ENCODE data around the gene GNPDA1.

The GNPDA1 gene

GRCh38 chr5:141958113-141958512 lies 54.7 kb downstream of the GNPDA1 start, which contains the start of gene PCDH12:
TSS of gene PCDH12 (minus strand) at chr5:141958202. CDS start at chr5:141957851, 351 bp downstream.
- H3K9ac ChIP-seq = no peak within 1 kb of the TSS

DNA sequence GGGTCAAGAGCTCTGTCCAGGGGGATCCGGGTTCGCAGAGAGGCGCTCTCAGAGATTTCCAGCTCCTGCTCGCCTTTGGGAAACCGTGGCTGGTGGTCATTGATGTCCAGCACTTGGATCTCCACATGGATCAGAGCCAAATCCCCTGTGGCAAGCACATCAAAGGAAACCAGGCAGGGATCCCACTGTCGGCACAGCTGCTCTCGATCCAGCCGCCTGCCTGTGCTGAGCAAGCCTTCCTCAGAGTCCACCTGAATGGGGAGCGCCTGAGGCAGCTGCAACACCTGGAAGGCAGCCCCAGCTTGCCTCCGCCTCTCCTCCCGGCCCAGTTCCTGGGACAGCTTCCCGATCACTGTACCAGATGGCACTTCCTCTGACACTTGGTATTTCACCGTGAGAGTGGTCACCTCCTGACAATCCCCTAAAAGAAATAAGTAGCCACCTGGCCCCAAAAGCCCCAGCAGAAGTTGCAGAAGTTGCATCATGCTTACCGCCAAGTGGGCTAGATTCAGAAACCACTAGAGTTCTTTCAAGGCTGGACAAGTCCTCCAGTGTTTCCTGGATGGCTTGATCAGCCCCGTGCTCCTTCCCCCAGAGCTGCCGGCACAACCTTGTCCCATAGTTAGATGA lies 55.3 kb downstream of the GNPDA1 start:
- Histone ChIP-seq H3K4me2 (no peak overlapping the region), H3K9ac (no peak overlapping the region), H3K79me2 (ENCODE audit: insufficient read depth, low read depth) (no peaks in the 10 kb centered on the region), H3K36me3 (ENCODE audit: insufficient read depth) (no peaks in the 10 kb centered on the region), H3K27ac (no peak overlapping the region), H3K27me3 (ENCODE audit: insufficient read depth, low read depth) (no peaks in the 10 kb centered on the region), H4K20me1 (ENCODE audit: insufficient read depth) (no peaks in the 10 kb centered on the region), H2AFZ (ENCODE audit: low read depth) (no peak overlapping the region), H3K4me3 (IDR thresholded peaks at IDR 0.05; ENCODE audit: insufficient read depth, low read depth, low read length) (no peak overlapping the region), H3K4me1 (ENCODE audit: low read depth, poor library complexity, severe bottlenecking) (peaks cover 18% of the 10 kb centered on the region)
- TF ChIP-seq, protein P1, sequence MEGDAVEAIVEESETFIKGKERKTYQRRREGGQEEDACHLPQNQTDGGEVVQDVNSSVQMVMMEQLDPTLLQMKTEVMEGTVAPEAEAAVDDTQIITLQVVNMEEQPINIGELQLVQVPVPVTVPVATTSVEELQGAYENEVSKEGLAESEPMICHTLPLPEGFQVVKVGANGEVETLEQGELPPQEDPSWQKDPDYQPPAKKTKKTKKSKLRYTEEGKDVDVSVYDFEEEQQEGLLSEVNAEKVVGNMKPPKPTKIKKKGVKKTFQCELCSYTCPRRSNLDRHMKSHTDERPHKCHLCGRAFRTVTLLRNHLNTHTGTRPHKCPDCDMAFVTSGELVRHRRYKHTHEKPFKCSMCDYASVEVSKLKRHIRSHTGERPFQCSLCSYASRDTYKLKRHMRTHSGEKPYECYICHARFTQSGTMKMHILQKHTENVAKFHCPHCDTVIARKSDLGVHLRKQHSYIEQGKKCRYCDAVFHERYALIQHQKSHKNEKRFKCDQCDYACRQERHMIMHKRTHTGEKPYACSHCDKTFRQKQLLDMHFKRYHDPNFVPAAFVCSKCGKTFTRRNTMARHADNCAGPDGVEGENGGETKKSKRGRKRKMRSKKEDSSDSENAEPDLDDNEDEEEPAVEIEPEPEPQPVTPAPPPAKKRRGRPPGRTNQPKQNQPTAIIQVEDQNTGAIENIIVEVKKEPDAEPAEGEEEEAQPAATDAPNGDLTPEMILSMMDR (conservative IDR thresholded peaks at IDR 0.05; ENCODE audit: low read depth, low read length) = no peak

More at GRCh38 chr5:141958113-141958512, 54.7 kb downstream of the GNPDA1 start, which contains the start of gene PCDH12:
- Histone ChIP-seq H3K27ac (no peak within 1 kb of the TSS), H3K4me3 (IDR thresholded peaks at IDR 0.05; ENCODE audit: insufficient read depth, low read depth, low read length) (no peak within 1 kb of the TSS), H3K4me1 (ENCODE audit: low read depth, poor library complexity, severe bottlenecking) (peaks cover 18% of the 10 kb centered on the region), H3K4me2 (no peak within 1 kb of the TSS), H3K36me3 (ENCODE audit: insufficient read depth) (no peaks in the 10 kb centered on the region), H3K27me3 (ENCODE audit: insufficient read depth, low read depth) (no peaks in the 10 kb centered on the region), H4K20me1 (ENCODE audit: insufficient read depth) (no peaks in the 10 kb centered on the region), H2AFZ (ENCODE audit: low read depth) (no peak within 1 kb of the TSS), H3K79me2 (ENCODE audit: insufficient read depth, low read depth) (no peaks in the 10 kb centered on the region)
- TF ChIP-seq, protein P1 (conservative IDR thresholded peaks at IDR 0.05; ENCODE audit: low read depth, low read length) = no peak

DNA sequence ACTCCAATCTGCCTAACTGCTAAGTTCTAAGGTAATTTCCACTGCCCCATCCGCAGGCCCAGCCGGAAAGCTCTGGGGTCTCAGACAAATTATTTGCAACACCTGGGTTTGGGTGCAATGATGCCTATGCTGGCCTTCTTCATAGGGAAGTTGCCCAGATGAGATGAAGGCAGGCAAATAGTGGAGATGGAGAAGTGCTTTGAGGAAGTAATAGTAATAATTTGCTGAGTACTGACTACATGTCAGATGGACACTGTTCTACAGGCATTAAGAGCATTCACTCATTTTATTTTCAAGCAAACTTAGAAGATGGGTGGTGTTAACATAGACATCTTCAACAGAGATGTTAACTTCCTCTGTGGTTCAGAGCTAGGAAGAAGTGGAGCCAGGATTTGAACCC lies 58.6 kb downstream of the GNPDA1 start:
- Histone ChIP-seq H3K4me1 (ENCODE audit: low read depth, poor library complexity, severe bottlenecking) (no peaks in the 10 kb centered on the region), H3K27me3 (ENCODE audit: insufficient read depth, low read depth) (no peaks in the 10 kb centered on the region), H3K4me3 (IDR thresholded peaks at IDR 0.05; ENCODE audit: insufficient read depth, low read depth, low read length) (no peak overlapping the region), H3K27ac (no peak overlapping the region), H4K20me1 (ENCODE audit: insufficient read depth) (no peaks in the 10 kb centered on the region), H3K36me3 (ENCODE audit: insufficient read depth) (no peaks in the 10 kb centered on the region), H3K9ac (no peak overlapping the region), H3K4me2 (no peak overlapping the region), H3K79me2 (ENCODE audit: insufficient read depth, low read depth) (no peaks in the 10 kb centered on the region), H2AFZ (ENCODE audit: low read depth) (no peak overlapping the region)
- TF ChIP-seq, protein P1 (conservative IDR thresholded peaks at IDR 0.05; ENCODE audit: low read depth, low read length) = no peak

GRCh38 chr5:141952020-141952419 lies 60.8 kb downstream of the GNPDA1 start:
- H3K27ac ChIP-seq = no peak overlapping the region
- H3K36me3 ChIP-seq (ENCODE audit: insufficient read depth) = no peaks in the 10 kb centered on the region
- no peak overlapping the region for H3K4me2 ChIP-seq

More at GRCh38 chr5:141952020-141952419, 60.8 kb downstream of the GNPDA1 start:
- no peak overlapping the region for H3K4me3 ChIP-seq (IDR thresholded peaks at IDR 0.05; ENCODE audit: insufficient read depth, low read depth, low read length)
- no peaks in the 10 kb centered on the region for H3K27me3 ChIP-seq (ENCODE audit: insufficient read depth, low read depth)
- no peaks in the 10 kb centered on the region for H3K79me2 ChIP-seq (ENCODE audit: insufficient read depth, low read depth)
- H3K4me1 ChIP-seq (ENCODE audit: low read depth, poor library complexity, severe bottlenecking) = no peaks in the 10 kb centered on the region
- H2AFZ ChIP-seq (ENCODE audit: low read depth) = no peak overlapping the region
- no peaks in the 10 kb centered on the region for H4K20me1 ChIP-seq (ENCODE audit: insufficient read depth)
- TF ChIP-seq, protein P1 (conservative IDR thresholded peaks at IDR 0.05; ENCODE audit: low read depth, low read length) = no peak
- no peak overlapping the region for H3K9ac ChIP-seq
